Measurements from ENCODE around the gene KCND2. TPM values are rescaled to one million over a fixed set of nuclear protein-coding genes. Genes with fewer than 3 reads are reported as not detected.

KCND2 gene
- total RNA-seq, 1 donor from 2014 or later: 0.30 TPM

DNA sequence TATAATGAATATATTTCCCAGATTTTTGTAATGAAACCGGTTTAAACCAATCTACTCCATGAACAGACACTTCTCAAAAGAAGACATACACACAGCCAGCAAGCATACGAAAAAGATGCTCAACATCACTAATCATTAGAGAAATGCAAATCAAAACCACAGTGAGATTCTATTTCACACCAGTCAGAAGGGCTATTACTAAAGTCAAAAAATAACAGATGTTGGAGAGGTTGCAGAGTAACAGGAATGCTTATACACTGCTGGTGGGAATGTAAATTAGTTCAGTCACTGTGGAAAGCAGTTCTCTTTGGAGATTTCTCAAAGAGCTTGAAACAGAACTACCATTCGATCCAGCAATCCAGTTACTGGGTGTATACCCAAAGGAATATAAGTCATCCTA, 344.3 kb downstream of the KCND2 start:
- TF ChIP-seq, protein P1, sequence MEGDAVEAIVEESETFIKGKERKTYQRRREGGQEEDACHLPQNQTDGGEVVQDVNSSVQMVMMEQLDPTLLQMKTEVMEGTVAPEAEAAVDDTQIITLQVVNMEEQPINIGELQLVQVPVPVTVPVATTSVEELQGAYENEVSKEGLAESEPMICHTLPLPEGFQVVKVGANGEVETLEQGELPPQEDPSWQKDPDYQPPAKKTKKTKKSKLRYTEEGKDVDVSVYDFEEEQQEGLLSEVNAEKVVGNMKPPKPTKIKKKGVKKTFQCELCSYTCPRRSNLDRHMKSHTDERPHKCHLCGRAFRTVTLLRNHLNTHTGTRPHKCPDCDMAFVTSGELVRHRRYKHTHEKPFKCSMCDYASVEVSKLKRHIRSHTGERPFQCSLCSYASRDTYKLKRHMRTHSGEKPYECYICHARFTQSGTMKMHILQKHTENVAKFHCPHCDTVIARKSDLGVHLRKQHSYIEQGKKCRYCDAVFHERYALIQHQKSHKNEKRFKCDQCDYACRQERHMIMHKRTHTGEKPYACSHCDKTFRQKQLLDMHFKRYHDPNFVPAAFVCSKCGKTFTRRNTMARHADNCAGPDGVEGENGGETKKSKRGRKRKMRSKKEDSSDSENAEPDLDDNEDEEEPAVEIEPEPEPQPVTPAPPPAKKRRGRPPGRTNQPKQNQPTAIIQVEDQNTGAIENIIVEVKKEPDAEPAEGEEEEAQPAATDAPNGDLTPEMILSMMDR (IDR thresholded peaks at IDR 0.05): no peak
- H3K4me3 Mint-ChIP-seq (ENCODE audit: unreplicated experiment): no peak overlapping the region
- H3K4me1 Mint-ChIP-seq (ENCODE audit: low read depth): no peaks in the 10 kb centered on the region
- no peaks in the 10 kb centered on the region for H3K27me3 Mint-ChIP-seq (ENCODE audit: low read depth)
- DNase-seq (ENCODE audit: low spot score): no peak
- no peaks in the 10 kb centered on the region for H3K9me3 Mint-ChIP-seq (ENCODE audit: low read depth)
- no peaks in the 10 kb centered on the region for H3K36me3 Mint-ChIP-seq (ENCODE audit: low read depth)
- no peak overlapping the region for H3K27ac Mint-ChIP-seq (ENCODE audit: unreplicated experiment)

DNA sequence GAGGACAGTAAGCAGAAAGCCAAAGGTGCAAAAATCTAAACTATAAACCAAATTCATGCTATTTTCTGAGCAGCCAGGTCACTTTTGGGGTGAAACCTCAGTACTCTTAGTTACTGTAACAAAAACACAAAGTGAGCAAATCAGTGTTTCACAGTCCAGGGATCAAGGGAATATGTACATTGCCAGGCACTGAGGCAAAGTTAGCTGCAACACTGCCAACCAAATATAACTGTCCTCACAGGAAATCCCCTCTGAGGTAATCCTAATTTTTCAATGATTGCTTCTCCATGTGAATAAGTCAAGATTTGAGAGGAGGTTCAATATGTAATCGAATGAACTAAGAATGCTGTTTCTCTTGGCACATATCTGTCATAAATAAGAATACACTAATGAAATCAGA, 355.3 kb downstream of the KCND2 start:
- Mint-ChIP-seq H3K4me1 (ENCODE audit: low read depth) (peaks cover 3% of the 10 kb centered on the region), H3K4me3 (ENCODE audit: unreplicated experiment) (no peak overlapping the region), H3K27ac (ENCODE audit: unreplicated experiment) (no peak overlapping the region), H3K36me3 (ENCODE audit: low read depth) (no peaks in the 10 kb centered on the region), H3K27me3 (ENCODE audit: low read depth) (no peaks in the 10 kb centered on the region), H3K9me3 (ENCODE audit: low read depth) (no peaks in the 10 kb centered on the region)
- TF ChIP-seq, protein P1 (IDR thresholded peaks at IDR 0.05): no peak
- DNase-seq (ENCODE audit: low spot score): no peak

DNA sequence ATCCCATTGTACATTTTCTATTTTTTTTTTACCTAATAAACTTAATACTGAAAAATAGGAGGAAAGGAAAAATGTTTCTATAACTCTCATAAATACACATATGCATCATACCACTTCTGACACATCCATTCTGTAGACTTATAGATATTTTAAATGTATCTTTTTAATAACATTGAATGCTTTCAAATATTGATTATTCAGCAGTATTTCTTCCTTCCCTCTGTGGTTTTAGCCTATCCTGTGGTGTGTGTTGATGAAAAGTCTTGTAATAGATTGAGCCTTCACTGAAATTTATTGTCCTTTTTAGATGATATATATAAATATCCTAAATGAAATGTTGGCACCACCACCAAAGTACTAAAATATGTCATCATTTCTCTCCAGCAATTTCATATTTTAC, 366.9 kb downstream of the KCND2 start:
- H3K27ac Mint-ChIP-seq (ENCODE audit: unreplicated experiment): no peak overlapping the region
- H3K4me1 Mint-ChIP-seq (ENCODE audit: low read depth): no peaks in the 10 kb centered on the region
- H3K9me3 Mint-ChIP-seq (ENCODE audit: low read depth): no peaks in the 10 kb centered on the region
- H3K36me3 Mint-ChIP-seq (ENCODE audit: low read depth): no peaks in the 10 kb centered on the region
- H3K4me3 Mint-ChIP-seq (ENCODE audit: unreplicated experiment): no peak overlapping the region
- DNase-seq (ENCODE audit: low spot score): no peak
- no peaks in the 10 kb centered on the region for H3K27me3 Mint-ChIP-seq (ENCODE audit: low read depth)
- TF ChIP-seq, protein P1 (IDR thresholded peaks at IDR 0.05): no peak

DNA sequence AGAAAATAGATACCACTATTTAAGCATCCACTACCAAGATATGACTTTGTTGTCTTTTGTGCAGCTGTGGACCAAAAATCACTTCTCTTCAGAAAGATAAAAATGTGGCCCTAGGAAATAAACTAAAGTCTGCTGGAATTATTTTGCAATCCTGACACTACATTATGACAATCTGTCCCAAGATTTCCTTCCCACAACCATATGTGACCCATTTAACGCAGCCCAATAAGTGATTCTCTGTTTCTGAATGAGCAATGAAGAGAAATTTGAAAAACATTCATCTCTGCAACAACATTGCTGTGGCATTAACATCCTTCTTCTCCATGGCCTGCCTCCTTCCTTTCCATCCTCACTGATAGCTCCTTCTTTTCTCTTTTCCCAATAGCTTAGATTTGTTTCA, 373.0 kb downstream of the KCND2 start:
- no peaks in the 10 kb centered on the region for H3K4me1 Mint-ChIP-seq (ENCODE audit: low read depth)
- no peaks in the 10 kb centered on the region for H3K27me3 Mint-ChIP-seq (ENCODE audit: low read depth)
- no peak overlapping the region for H3K27ac Mint-ChIP-seq (ENCODE audit: unreplicated experiment)
- H3K9me3 Mint-ChIP-seq (ENCODE audit: low read depth): peaks cover 3% of the 10 kb centered on the region
- DNase-seq (ENCODE audit: low spot score): no peak
- H3K36me3 Mint-ChIP-seq (ENCODE audit: low read depth): no peaks in the 10 kb centered on the region
- TF ChIP-seq, protein P1 (IDR thresholded peaks at IDR 0.05): no peak
- no peak overlapping the region for H3K4me3 Mint-ChIP-seq (ENCODE audit: unreplicated experiment)

DNA sequence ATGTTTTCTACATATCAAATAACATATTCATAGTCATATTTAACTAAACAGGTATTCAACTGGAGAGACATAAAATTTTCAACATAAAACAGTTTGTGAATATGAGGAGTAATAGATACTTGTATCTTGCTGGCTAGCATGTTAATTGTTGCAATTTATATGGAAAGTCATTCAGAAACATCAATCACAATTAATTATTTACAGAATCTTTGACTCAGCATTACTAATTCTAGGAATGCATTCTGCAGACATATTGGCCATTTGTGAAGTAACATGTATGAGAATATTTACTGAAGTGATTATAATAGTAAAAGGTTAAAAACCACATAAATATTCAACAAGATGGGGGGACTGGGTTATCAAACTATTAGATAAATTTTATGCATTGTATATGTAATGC, 381.3 kb downstream of the KCND2 start:
- no peaks in the 10 kb centered on the region for H3K36me3 Mint-ChIP-seq (ENCODE audit: low read depth)

More for the DNA sequence above, 381.3 kb downstream of the KCND2 start:
- Mint-ChIP-seq H3K9me3 (ENCODE audit: low read depth) (peaks cover 3% of the 10 kb centered on the region), H3K27ac (ENCODE audit: unreplicated experiment) (no peak overlapping the region), H3K4me3 (ENCODE audit: unreplicated experiment) (no peak overlapping the region), H3K4me1 (ENCODE audit: low read depth) (no peaks in the 10 kb centered on the region), H3K27me3 (ENCODE audit: low read depth) (no peaks in the 10 kb centered on the region)
- TF ChIP-seq, protein P1 (IDR thresholded peaks at IDR 0.05): no peak
- DNase-seq (ENCODE audit: low spot score): no peak

All from chondrocyte (in vitro differentiated cells).